Ureter (tissue), 1 donor: ENCODE results near the gene ARHGEF40. TPM values are rescaled to one million over a fixed set of nuclear protein-coding genes. Genes with fewer than 3 reads are reported as not detected.

Experiments
- DNase-seq: peaks from one replicate; pipeline ENCODE4 v3.0.0-alpha.2; 2020; ENCODE audit warnings: low spot score
- total RNA-seq: library from RNA; stranded (reverse); gene quantifications from one replicate; pipeline ENCODE4 v1.2.4, GENCODE V29; 2023
- donor health status: DM: yes; HTN: yes; CAD: no.

The ARHGEF40 gene
- total RNA-seq, 1 donor from 2014 or later: 41.2 TPM

- DNase-seq: no peak
Measured at GRCh38 chr14:21113369-21113768, 43.3 kb downstream of the ARHGEF40 start.

- no peak for DNase-seq
Measured at GRCh38 chr14:21118933-21119332, 48.8 kb downstream of the ARHGEF40 start.

- DNase-seq: no peak
Measured at GRCh38 chr14:21120686-21121085, 50.6 kb downstream of the ARHGEF40 start.

GRCh38 chr14:21121122-21121521, 51.0 kb downstream of the ARHGEF40 start:
- DNase-seq: no peak

GRCh38 chr14:21123429-21123828, 53.3 kb downstream of the ARHGEF40 start:
- no peak for DNase-seq

- no peak for DNase-seq
Measured at GRCh38 chr14:21133901-21134300, 63.8 kb downstream of the ARHGEF40 start.

- no peak for DNase-seq
Measured at GRCh38 chr14:21136024-21136423, 65.9 kb downstream of the ARHGEF40 start.

Other genes starting within 250 kb of the ARHGEF40 start
- not detected for gene RNASE3, start 178.9 kb upstream of the ARHGEF40 start, total RNA-seq
- 1.1 TPM for gene RNASE2, start 114.8 kb upstream of the ARHGEF40 start, total RNA-seq
- gene METTL17, start 80.3 kb upstream of the ARHGEF40 start, total RNA-seq: 70.0 TPM
- 0.83 TPM for gene SLC39A2, start 71.0 kb upstream of the ARHGEF40 start, total RNA-seq
- gene NDRG2, start 45.2 kb upstream of the ARHGEF40 start, total RNA-seq: 188 TPM
- gene TPPP2, start 40.1 kb upstream of the ARHGEF40 start, total RNA-seq: 0.62 TPM
- gene RNASE13, start 35.5 kb upstream of the ARHGEF40 start, total RNA-seq: not detected
- gene RNASE7, start 27.9 kb upstream of the ARHGEF40 start, total RNA-seq: 0.94 TPM
- gene RNASE8, start 12.5 kb upstream of the ARHGEF40 start, total RNA-seq: not detected
- gene ZNF219, start 28.4 kb downstream of the ARHGEF40 start, total RNA-seq: 47.2 TPM
- 1.6 TPM for gene TMEM253, start 30.8 kb downstream of the ARHGEF40 start, total RNA-seq
- not detected for gene OR5AU1, start 85.8 kb downstream of the ARHGEF40 start, total RNA-seq
- gene HNRNPC, start 199.1 kb downstream of the ARHGEF40 start, total RNA-seq: 591 TPM
- 0.49 TPM for gene RPGRIP1, start 209.8 kb downstream of the ARHGEF40 start, total RNA-seq